Neutrophil (primary cell): ENCODE measurements around the gene SKIDA1.
"Not testable (repeated sequence)": the region's sequence is repeated elsewhere in the genome, so short reads cannot be mapped to it uniquely, and the experiment has no call there.

Source experiments
- H3K27ac ChIP-seq: fragments of 200-600 bp; sonication (generic); 2 replicates; pipeline ENCODE4 v1.5.1; 2016; ENCODE audit warnings: mild to moderate bottlenecking, moderate library complexity
- H3K27me3 ChIP-seq: fragments of 200-600 bp; sonication (generic); 2 replicates; pipeline ENCODE4 v1.6.0; 2016; ENCODE audit warnings: mild to moderate bottlenecking
- H3K36me3 ChIP-seq: fragments of 200-600 bp; sonication (generic); 2 replicates; pipeline ENCODE4 v1.5.1; 2017
- H3K4me1 ChIP-seq, 2 experiments: fragments of 200-600 bp in 1 of 2; sonication (generic) in 1 of 2; 1 replicate in 1 of 2; 2 replicates in 1 of 2; pipeline versions ENCODE4 v1.5.1 to v1.6.1; 2013 to 2016; ENCODE audit warnings: low read depth in 1 of 2, low read length in 1 of 2, mild to moderate bottlenecking in 1 of 2, moderate library complexity in 1 of 2; ENCODE audit not compliant: control insufficient read depth in 1 of 2, insufficient read depth in 1 of 2
- H3K4me3 ChIP-seq, 2 experiments: fragments of 200-600 bp in 1 of 2; sonication (generic) in 1 of 2; 1 replicate in 1 of 2; 2 replicates in 1 of 2; pipeline ENCODE4 v1.5.1; 2013 to 2016; ENCODE audit warnings: low read depth in 1 of 2, low read length in 1 of 2, mild to moderate bottlenecking in 1 of 2, moderate library complexity in 1 of 2
- H3K9me3 ChIP-seq: fragments of 200-600 bp; sonication (generic); 2 replicates; pipeline ENCODE4 v1.5.1; 2016
- CTCF ChIP-seq: fragments of 200-600 bp; sonication (generic); IDR thresholded peaks from 2 replicates; pipeline ENCODE4 v1.5.1; 2016; ENCODE audit warnings: antibody characterized with exemption

SKIDA1 gene

GRCh38 chr10:21525367-21526187 is at the start of gene SKIDA1:
Gene SKIDA1 (minus strand): TSS chr10:21525682. CDS start chr10:21517822, 7,860 bp downstream.
- peak within 1 kb of the TSS; percentile 77 for H3K27ac ChIP-seq
- H3K4me1 ChIP-seq = peaks cover 29 to 31% of the 10 kb centered on the region in 2 experiments
- H3K27me3 ChIP-seq = peaks cover 17% of the 10 kb centered on the region
- no peaks in the 10 kb centered on the region for H3K36me3 ChIP-seq
- H3K4me3 ChIP-seq = peak within 1 kb of the TSS; percentile 84 to 90
- no peak for TF ChIP-seq CTCF
- H3K9me3 ChIP-seq = no peaks in the 10 kb centered on the region

DNA sequence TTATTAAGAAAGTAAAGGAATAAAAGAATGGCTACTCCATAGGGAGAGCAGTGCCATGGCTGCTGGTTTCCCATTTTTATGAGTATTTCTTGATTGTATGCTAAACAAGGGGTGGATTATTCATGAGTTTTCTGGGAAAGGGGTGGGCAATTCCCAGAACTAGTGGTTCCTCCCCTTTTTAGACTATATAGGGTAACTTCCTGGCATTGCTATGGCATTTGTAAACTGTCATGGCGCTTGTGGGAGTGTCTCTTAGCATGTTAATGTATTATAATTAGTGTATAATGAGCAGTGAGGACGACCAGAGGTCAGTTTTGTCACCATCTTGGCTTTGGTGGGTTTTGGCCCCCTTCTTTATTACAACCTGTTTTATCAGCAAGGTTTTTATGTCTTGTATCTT is 49.0 kb upstream of the SKIDA1 start:
- H3K9me3 ChIP-seq, H3K27me3 ChIP-seq, H3K27ac ChIP-seq, H3K36me3 ChIP-seq, H3K4me3 ChIP-seq, H3K4me1 ChIP-seq: not testable (repeated sequence)

DNA sequence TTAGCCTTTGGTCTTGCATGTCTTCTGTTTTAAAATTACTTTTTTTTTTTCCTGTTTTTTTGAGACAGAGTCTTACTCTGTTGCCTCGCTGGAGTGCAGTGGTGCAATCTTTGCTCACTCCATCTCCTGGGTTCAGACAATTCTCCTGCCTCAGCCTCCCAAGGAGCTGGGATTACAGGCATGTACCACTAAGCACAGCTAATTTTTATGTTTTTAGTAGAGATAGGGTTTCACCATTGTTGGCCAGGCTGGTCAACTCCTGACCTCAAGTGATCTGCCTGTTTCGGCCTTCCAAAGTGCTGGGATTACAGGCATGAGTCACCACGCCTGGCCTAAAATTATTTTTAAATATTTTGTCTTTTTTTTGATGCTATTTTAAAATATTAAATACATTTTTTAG is 47.1 kb upstream of the SKIDA1 start:
- Histone ChIP-seq H3K4me3 (no peak overlapping the region), H3K4me1 (peaks cover 0 to 3% of the 10 kb centered on the region in 2 experiments), H3K36me3 (no peaks in the 10 kb centered on the region), H3K27me3 (no peaks in the 10 kb centered on the region), H3K27ac (no peak overlapping the region), H3K9me3 (no peaks in the 10 kb centered on the region)
- TF ChIP-seq CTCF = no peak

DNA sequence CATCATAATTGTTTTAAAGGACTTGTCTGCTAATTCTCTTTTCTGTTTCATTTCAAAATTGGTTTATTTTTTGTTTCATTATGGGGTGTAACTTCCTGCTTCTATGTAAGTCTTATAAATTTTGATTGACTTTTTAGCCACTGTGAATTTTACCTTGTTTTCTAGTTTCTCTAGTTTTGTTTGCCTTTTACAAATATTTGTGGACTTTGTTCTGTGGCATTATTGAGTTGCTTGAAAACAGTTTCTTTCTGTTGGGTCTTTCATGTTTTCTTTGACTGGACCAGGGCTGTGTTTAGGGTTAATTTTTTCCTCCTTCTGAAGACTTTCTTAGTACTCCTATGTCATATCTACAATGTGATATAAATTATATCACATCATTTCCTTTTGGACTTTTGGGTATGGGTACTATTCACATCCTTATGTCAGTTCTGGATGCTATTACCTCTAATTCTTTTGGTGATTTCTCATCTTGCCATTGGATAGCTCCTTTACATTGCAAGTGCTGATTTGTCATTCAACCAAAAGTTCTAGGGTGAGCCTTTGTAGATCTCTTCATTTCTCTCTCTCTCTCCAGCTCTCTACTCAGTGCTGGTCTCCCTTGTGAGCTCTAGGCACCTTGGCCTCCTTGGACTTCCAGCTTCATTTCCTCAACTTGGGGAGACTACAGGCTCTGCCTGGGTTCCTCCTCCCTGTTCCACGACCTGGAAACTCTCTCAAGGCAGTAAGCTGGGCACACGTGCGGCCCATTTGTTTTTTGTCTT is 45.5 kb upstream of the SKIDA1 start:
- H3K4me3 ChIP-seq = no peak overlapping the region
- H3K27ac ChIP-seq = no peak overlapping the region
- H3K27me3 ChIP-seq = no peaks in the 10 kb centered on the region
- TF ChIP-seq CTCF = no peak
- no peaks in the 10 kb centered on the region for H3K4me1 ChIP-seq
- H3K36me3 ChIP-seq = no peaks in the 10 kb centered on the region
- H3K9me3 ChIP-seq = no peaks in the 10 kb centered on the region

GRCh38 chr10:21558984-21559383 is 33.5 kb upstream of the SKIDA1 start:
- H3K4me1 ChIP-seq = peaks cover 12% of the 10 kb centered on the region in 2 experiments
- H3K4me3 ChIP-seq, H3K27me3 ChIP-seq, H3K27ac ChIP-seq, H3K9me3 ChIP-seq: not testable (repeated sequence)
- H3K36me3 ChIP-seq = peaks cover 14% of the 10 kb centered on the region

DNA sequence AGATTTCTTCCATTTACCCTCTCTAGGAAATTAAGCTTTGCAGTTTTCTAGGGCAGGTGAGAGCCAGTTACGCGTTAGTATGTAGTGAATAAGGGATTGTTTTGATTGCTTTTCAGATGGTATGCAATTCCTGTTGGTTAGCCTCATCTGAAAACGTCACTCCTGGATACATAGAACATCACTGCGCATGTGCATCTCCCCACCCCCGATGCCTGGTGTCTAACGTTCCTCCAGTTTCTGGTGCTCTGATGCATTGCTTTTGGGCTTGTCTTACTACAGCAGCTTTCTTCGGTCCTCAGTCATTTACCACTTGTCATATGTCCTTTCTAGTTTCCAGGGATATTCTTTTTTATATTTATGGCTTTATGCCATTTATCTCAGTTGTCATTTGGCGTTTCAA is 31.0 kb upstream of the SKIDA1 start:
- H3K27me3 ChIP-seq = no peaks in the 10 kb centered on the region
- H3K4me1 ChIP-seq = peaks cover 1 to 2% of the 10 kb centered on the region in 2 experiments
- H3K36me3 ChIP-seq = peaks cover 23% of the 10 kb centered on the region
- H3K4me3 ChIP-seq = no peak overlapping the region
- TF ChIP-seq CTCF = no peak
- no peak overlapping the region for H3K27ac ChIP-seq
- H3K9me3 ChIP-seq = no peaks in the 10 kb centered on the region
